Panc1 (cell line): ENCODE results near the gene NKAIN2. TPM values are rescaled to one million over a fixed set of nuclear protein-coding genes. Genes with fewer than 3 reads are reported as not detected.

Experiments used
- ATAC-seq: fragments of 200-7000 bp; cut with Tn5 transposase; 2 replicates; pipeline ENCODE4 v1.9.1; 2020; ENCODE audit warnings: mild to moderate bottlenecking, moderate library complexity
- BruUV-seq: library from RNA; stranded (reverse); fragments of 400-500 nt; replicated peaks from 2 replicates; lab custom pipeline; 2021; lab: Mats Ljungman, UMichigan
- CTCF ChIA-PET: fragments of 300-600 bp; sonication (Branson Sonifier 250); formaldehyde crosslinking; loops from one replicate; lab custom pipeline; 2022; ENCODE audit warnings: antibody characterized with exemption; lab: Charles Lee
- POLR2A ChIA-PET: fragments of 300-600 bp; sonication (Branson Sonifier 250); formaldehyde crosslinking; loops from one replicate; lab custom pipeline; 2022; ENCODE audit warnings: antibody characterized with exemption; lab: Charles Lee
- DNase-seq: peaks from one replicate; pipeline ENCODE4 v3.0.0-alpha.2; 2010; ENCODE audit warnings: low read depth, low spot score
- H3K27ac ChIP-seq: 2 replicates; pipeline ENCODE4 v1.5.1; 2011; ENCODE audit warnings: mild to moderate bottlenecking, low read length, inconsistent platforms
- H3K27me3 ChIP-seq: fragments of 200-500 bp; sonication (Bioruptor generic); 2 replicates; pipeline ENCODE4 v1.6.0; 2014; ENCODE audit warnings: low read length, inconsistent platforms; ENCODE audit not compliant: control insufficient read depth, insufficient read depth
- H3K36me3 ChIP-seq: fragments of 200-500 bp; sonication (Bioruptor generic); 2 replicates; pipeline ENCODE4 v1.5.1; 2014; ENCODE audit warnings: inconsistent platforms, mild to moderate bottlenecking, low read length, moderate library complexity; ENCODE audit not compliant: control insufficient read depth, insufficient read depth
- H3K4me1 ChIP-seq: 2 replicates; pipeline ENCODE4 v1.5.1; 2011; ENCODE audit warnings: inconsistent platforms, mild to moderate bottlenecking, low read length, moderate library complexity; ENCODE audit not compliant: control insufficient read depth, insufficient read depth
- H3K4me3 ChIP-seq, 2 experiments: 2 replicates each; pipeline ENCODE4 v1.5.1; 2011 to 2012; ENCODE audit warnings: low read depth in 2 of 2, low read length in 2 of 2, mild to moderate bottlenecking in 2 of 2, inconsistent platforms in 1 of 2, moderate library complexity in 1 of 2
- H3K9me3 ChIP-seq: fragments of 200-500 bp; sonication (Bioruptor generic); 2 replicates; pipeline ENCODE4 v1.5.1; 2014; ENCODE audit warnings: low read depth, mild to moderate bottlenecking, inconsistent platforms, low read length, moderate library complexity; ENCODE audit not compliant: control insufficient read depth, insufficient read depth
- CTCF ChIP-seq: fragments of 450-650 bp; IDR thresholded peaks from 2 replicates; pipeline ENCODE4 v1.5.1; 2017; ENCODE audit warnings: mild to moderate bottlenecking
- POLR2AphosphoS5 ChIP-seq: IDR thresholded peaks from 2 replicates; pipeline ENCODE4 v1.6.1; 2012; ENCODE audit warnings: mild to moderate bottlenecking, low read depth, low read length, moderate library complexity
- REST ChIP-seq, 2 experiments: IDR thresholded peaks; 2 replicates each; pipeline ENCODE4 v1.6.1; 2011 to 2012; ENCODE audit warnings: low read depth in 2 of 2, control low read depth in 1 of 2, low read length in 1 of 2, mild to moderate bottlenecking in 1 of 2, moderate library complexity in 1 of 2; ENCODE audit not compliant: insufficient read depth in 1 of 2
- SIN3A ChIP-seq: IDR thresholded peaks from 2 replicates; pipeline ENCODE4 v1.6.1; 2012; ENCODE audit warnings: low read depth, mild to moderate bottlenecking, low read length, moderate library complexity, borderline replicate concordance; ENCODE audit not compliant: insufficient read depth
- TCF7L2 ChIP-seq: IDR thresholded peaks from 2 replicates; pipeline ENCODE4 v1.6.1; 2011; ENCODE audit warnings: mild to moderate bottlenecking, low read depth, low read length, inconsistent platforms
- in situ Hi-C: cut with HindIII; loops from 2 replicates; pipeline ENCODE4 v1.10.0; 2016; ENCODE audit warnings: low sequenced_read_pairs, low pct_unique_long_range_greater_than_20kb
- intact Hi-C: fragments of 100-400 bp; cut with micrococcal nuclease; formaldehyde crosslinking; loops from one replicate; pipeline ENCODE4 v1.10.0; 2022; ENCODE audit not compliant: unreplicated experiment
- total RNA-seq: library from RNA; stranded (reverse); gene quantifications from one replicate; pipeline ENCODE4 v1.2.1, GENCODE V29; 2021; ENCODE audit not compliant: unreplicated experiment

Gene NKAIN2
- total RNA-seq, 1 experiment from 2014 or later: 2.6 TPM

GRCh38 chr6:123908797-123909196, 105.1 kb downstream of the NKAIN2 start:
- H3K4me1 ChIP-seq: no peaks in the 10 kb centered on the region
- TF ChIP-seq POLR2AphosphoS5 (no peak), TCF7L2 (no peak), SIN3A (no peak), REST (IDR thresholded peaks at IDR 0.05; ENCODE audit: insufficient read depth in 1 of 2, low read depth in 2 of 2, low read length in 1 of 2) (no peak), CTCF (no peak)
- no peaks in the 10 kb centered on the region for H3K9me3 ChIP-seq
- in situ Hi-C loops (no loop called here), intact Hi-C loops (no loop called here)
- ATAC-seq (no peak), DNase-seq (no peak)
- H3K27ac ChIP-seq: no peak overlapping the region
- no peaks in the 10 kb centered on the region for H3K36me3 ChIP-seq
- ChIA-PET CTCF (no interaction called here), POLR2A (no interaction called here)
- no peaks in the 10 kb centered on the region for H3K27me3 ChIP-seq
- H3K4me3 ChIP-seq: no peak overlapping the region
- no TSS peak for BruUV-seq

GRCh38 chr6:123909989-123910388, 106.3 kb downstream of the NKAIN2 start:
- H3K9me3 ChIP-seq: no peaks in the 10 kb centered on the region
- H3K27ac ChIP-seq: no peak overlapping the region
- no peaks in the 10 kb centered on the region for H3K36me3 ChIP-seq
- ChIA-PET POLR2A (no interaction called here), CTCF (no interaction called here)
- H3K4me1 ChIP-seq: no peaks in the 10 kb centered on the region
- in situ Hi-C loops (no loop called here), intact Hi-C loops (no loop called here)
- BruUV-seq: no TSS peak
- ATAC-seq (no peak), DNase-seq (no peak)
- H3K27me3 ChIP-seq: no peaks in the 10 kb centered on the region
- TF ChIP-seq TCF7L2: no peak
- TF ChIP-seq CTCF: no peak
- TF ChIP-seq REST (IDR thresholded peaks at IDR 0.05; ENCODE audit: insufficient read depth in 1 of 2, low read depth in 2 of 2, low read length in 1 of 2): no peak
- no peak for TF ChIP-seq SIN3A
- no peak for TF ChIP-seq POLR2AphosphoS5
- H3K4me3 ChIP-seq: no peak overlapping the region
